ENCODE data around the gene MAN1A1.
"Not testable (repeated sequence)": the region's sequence is repeated elsewhere in the genome, so short reads cannot be mapped to it uniquely, and the experiment has no call there.

Gene MAN1A1

GRCh38 chr6:119296036-119297035, 53.2 kb downstream of the MAN1A1 start:
- DNase-seq (ENCODE audit: extremely low spot score) = no peak
- CTCF ChIA-PET = no interaction called here
- POLR2A ChIA-PET = no interaction called here
- no peak for TF ChIP-seq NFRKB (IDR thresholded peaks at IDR 0.05)
- TF ChIP-seq CTBP1 (IDR thresholded peaks at IDR 0.05; ENCODE audit: borderline replicate concordance) = no peak
- no peak for TF ChIP-seq HDGF (IDR thresholded peaks at IDR 0.05; ENCODE audit: borderline replicate concordance)
- TF ChIP-seq L3MBTL2 (conservative IDR thresholded peaks at IDR 0.05) = no peak
- no peak for TF ChIP-seq BHLHE40 (IDR thresholded peaks at IDR 0.05; ENCODE audit: borderline replicate concordance)
- no peak for TF ChIP-seq SP1 (IDR thresholded peaks at IDR 0.05)
- TF ChIP-seq FOXA1 (IDR thresholded peaks at IDR 0.05) = no peak
- no peak for TF ChIP-seq SUZ12 (IDR thresholded peaks at IDR 0.05)
- no peak for TF ChIP-seq LEF1 (IDR thresholded peaks at IDR 0.05; ENCODE audit: borderline replicate concordance)
- TF ChIP-seq PKNOX1 (IDR thresholded peaks at IDR 0.05) = no peak
- no peak for TF ChIP-seq ZNF384 (IDR thresholded peaks at IDR 0.05)
- no peak for TF ChIP-seq TARDBP (IDR thresholded peaks at IDR 0.05)
- TF ChIP-seq FOXK2 (IDR thresholded peaks at IDR 0.05) = no peak
- TF ChIP-seq ELF4 (IDR thresholded peaks at IDR 0.05) = no peak
- no peak for TF ChIP-seq ARNT (IDR thresholded peaks at IDR 0.05)
- no peak for TF ChIP-seq FOXM1 (IDR thresholded peaks at IDR 0.05; ENCODE audit: borderline replicate concordance)

- CTCF ChIA-PET = no interaction called here
- DNase-seq (ENCODE audit: extremely low spot score) = no peak
- POLR2A ChIA-PET = no interaction called here
- TF ChIP-seq CTBP1 (IDR thresholded peaks at IDR 0.05; ENCODE audit: borderline replicate concordance) (no peak), ARNT (IDR thresholded peaks at IDR 0.05) (no peak), TARDBP (IDR thresholded peaks at IDR 0.05) (no peak), LEF1 (IDR thresholded peaks at IDR 0.05; ENCODE audit: borderline replicate concordance) (no peak), L3MBTL2 (conservative IDR thresholded peaks at IDR 0.05) (no peak), HDGF (IDR thresholded peaks at IDR 0.05; ENCODE audit: borderline replicate concordance) (no peak), PKNOX1 (IDR thresholded peaks at IDR 0.05) (no peak), FOXA1 (IDR thresholded peaks at IDR 0.05) (no peak), FOXK2 (IDR thresholded peaks at IDR 0.05) (no peak), FOXM1 (IDR thresholded peaks at IDR 0.05; ENCODE audit: borderline replicate concordance) (no peak)
Observed at GRCh38 chr6:119294984-119295383, 54.6 kb downstream of the MAN1A1 start.

GRCh38 chr6:119291060-119291459, 58.5 kb downstream of the MAN1A1 start:
- POLR2A ChIA-PET; CTCF ChIA-PET; DNase-seq (ENCODE audit: extremely low spot score): not testable (repeated sequence)

GRCh38 chr6:119290306-119290705, 59.3 kb downstream of the MAN1A1 start:
- no peak for TF ChIP-seq NFRKB (IDR thresholded peaks at IDR 0.05)
- no peak for TF ChIP-seq ELF4 (IDR thresholded peaks at IDR 0.05)
- TF ChIP-seq FOXA1 (IDR thresholded peaks at IDR 0.05) = no peak
- TF ChIP-seq ZNF384 (IDR thresholded peaks at IDR 0.05) = no peak
- TF ChIP-seq FOXM1 (IDR thresholded peaks at IDR 0.05; ENCODE audit: borderline replicate concordance) = no peak
- no peak for TF ChIP-seq CTBP1 (IDR thresholded peaks at IDR 0.05; ENCODE audit: borderline replicate concordance)
- TF ChIP-seq TARDBP (IDR thresholded peaks at IDR 0.05) = no peak
- no peak for TF ChIP-seq FOXK2 (IDR thresholded peaks at IDR 0.05)
- no peak for TF ChIP-seq BHLHE40 (IDR thresholded peaks at IDR 0.05; ENCODE audit: borderline replicate concordance)
- no peak for DNase-seq (ENCODE audit: extremely low spot score)
- POLR2A ChIA-PET = no interaction called here
- CTCF ChIA-PET = no interaction called here

- CTCF ChIA-PET = no interaction called here
- TF ChIP-seq CTBP1 (IDR thresholded peaks at IDR 0.05; ENCODE audit: borderline replicate concordance) (no peak), PKNOX1 (IDR thresholded peaks at IDR 0.05) (peak; percentile 35; the same call in 1 of the 2 replicates)
- POLR2A ChIA-PET = no interaction called here
- no peak for DNase-seq (ENCODE audit: extremely low spot score)
Observed at GRCh38 chr6:119289651-119290050, 59.9 kb downstream of the MAN1A1 start.

- CTCF ChIA-PET = no interaction called here
Observed at GRCh38 chr6:119285908-119286625, 63.5 kb downstream of the MAN1A1 start.

More at GRCh38 chr6:119285908-119286625, 63.5 kb downstream of the MAN1A1 start:
- POLR2A ChIA-PET = no interaction called here
- DNase-seq (ENCODE audit: extremely low spot score) = no peak
- no peak for TF ChIP-seq ARNT (IDR thresholded peaks at IDR 0.05)
- TF ChIP-seq LEF1 (IDR thresholded peaks at IDR 0.05; ENCODE audit: borderline replicate concordance) = no peak
- no peak for TF ChIP-seq FOXM1 (IDR thresholded peaks at IDR 0.05; ENCODE audit: borderline replicate concordance)
- no peak for TF ChIP-seq ZNF384 (IDR thresholded peaks at IDR 0.05)
- no peak for TF ChIP-seq ELF4 (IDR thresholded peaks at IDR 0.05)
- no peak for TF ChIP-seq FOXA1 (IDR thresholded peaks at IDR 0.05)
- TF ChIP-seq PKNOX1 (IDR thresholded peaks at IDR 0.05) = no peak
- TF ChIP-seq FOXK2 (IDR thresholded peaks at IDR 0.05) = no peak
- TF ChIP-seq HDGF (IDR thresholded peaks at IDR 0.05; ENCODE audit: borderline replicate concordance) = no peak
- no peak for TF ChIP-seq SUZ12 (IDR thresholded peaks at IDR 0.05)
- TF ChIP-seq SP1 (IDR thresholded peaks at IDR 0.05) = no peak
- TF ChIP-seq NFRKB (IDR thresholded peaks at IDR 0.05) = no peak
